Renal pelvis (tissue), 4 donors: ENCODE results near the gene CAP1. TPM values are rescaled to one million over a fixed set of nuclear protein-coding genes. Genes with fewer than 3 reads are reported as not detected.

Source experiments
- DNase-seq: peaks from one replicate; pipeline ENCODE4 v3.0.0-alpha.2; 2013
- polyA plus RNA-seq, 3 donors: library from polyadenylated mRNA; unstranded; fragments of 120-200 nt; gene quantifications; one replicate each; pipeline ENCODE4 v1.2.1, GENCODE V29; 2013; ENCODE audit not compliant: insufficient read length in 3 of 3

Gene CAP1
- polyA plus RNA-seq, 3 donors: 170 to 189 (median 184) TPM

- peak; percentile 40 for DNase-seq
These were observed 44.2 kb downstream of the CAP1 start for GRCh38 chr1:40084750-40085149.

GRCh38 chr1:40090652-40091355 is 50.3 kb downstream of the CAP1 start:
- DNase-seq: no peak

GRCh38 chr1:40092241-40092640 is 51.7 kb downstream of the CAP1 start:
- no peak for DNase-seq

GRCh38 chr1:40092706-40093639 is 52.4 kb downstream of the CAP1 start:
- no peak for DNase-seq

GRCh38 chr1:40094466-40095110 is 54.1 kb downstream of the CAP1 start:
- no peak for DNase-seq

GRCh38 chr1:40095806-40096205 is 55.3 kb downstream of the CAP1 start:
- DNase-seq: no peak

- no peak for DNase-seq
These were observed 56.1 kb downstream of the CAP1 start for GRCh38 chr1:40096646-40096976.

- DNase-seq: peak; percentile 69
These were observed 56.7 kb downstream of the CAP1 start, which contains the start of gene PPT1 for GRCh38 chr1:40096977-40097782. TSS of gene PPT1 (minus strand) at chr1:40097252. CDS start at chr1:40097238, 14 bp downstream.

GRCh38 chr1:40102038-40102437 is 61.5 kb downstream of the CAP1 start:
- DNase-seq: no peak

- DNase-seq: no peak
These were observed 62.4 kb downstream of the CAP1 start for GRCh38 chr1:40102896-40103295.

GRCh38 chr1:40105028-40105427 is 64.5 kb downstream of the CAP1 start:
- DNase-seq: no peak

- DNase-seq: no peak
These were observed 66.9 kb downstream of the CAP1 start for GRCh38 chr1:40107290-40107959.

GRCh38 chr1:40110389-40110788 is 69.9 kb downstream of the CAP1 start:
- DNase-seq: no peak

GRCh38 chr1:40114400-40114799 is 73.9 kb downstream of the CAP1 start:
- no peak for DNase-seq

GRCh38 chr1:40120128-40120527 is 79.6 kb downstream of the CAP1 start:
- DNase-seq: no peak

Other genes starting within 250 kb of the CAP1 start
- gene TRIT1, start 157.2 kb upstream of the CAP1 start, polyA plus RNA-seq: 10 to 100 TPM; 26.0 to 51.9 (median 45.7) TPM
- 10 to 100 TPM in 1 of 3 donors, 1 to 10 TPM in 2; 8.4 to 10.1 (median 9.0) TPM for gene MYCL, start 138.8 kb upstream of the CAP1 start, polyA plus RNA-seq
- gene MFSD2A, start 85.6 kb upstream of the CAP1 start, polyA plus RNA-seq: 1 to 10 TPM; 1.7 to 2.7 (median 2.5) TPM
- gene PPT1, start 56.5 kb downstream of the CAP1 start, polyA plus RNA-seq: 100 to 1,000 TPM in 1 of 3 donors, 10 to 100 TPM in 2; 93.0 to 113 (median 98.8) TPM
- 10 to 100 TPM; 22.2 to 25.5 (median 23.6) TPM for gene RLF, start 120.7 kb downstream of the CAP1 start, polyA plus RNA-seq
- gene TMCO2, start 207.2 kb downstream of the CAP1 start, polyA plus RNA-seq: not detected
- gene ZMPSTE24, start 217.5 kb downstream of the CAP1 start, polyA plus RNA-seq: 10 to 100 TPM; 48.5 to 56.5 (median 49.7) TPM